Esophagus muscularis mucosa (tissue), 3 donors: ENCODE data around the gene PRKRA.

Experiments used
- POLR2AphosphoS5 ChIP-seq, 2 donors: sonication (generic); formaldehyde crosslinking; IDR thresholded peaks; one replicate each; pipeline ENCODE4 v1.6.1; 2017; ENCODE audit warnings: antibody characterized with exemption in 2 of 2
- TF ChIP-seq, protein P1 (sequence below), 3 experiments: fragments of 200-600 bp in 2 of 3; fragments of 450-650 bp in 1 of 3; sonication (generic) in 2 of 3; IDR thresholded peaks; one replicate each; pipeline ENCODE4 v1.5.1; 2017 to 2019; ENCODE audit warnings: antibody characterized with exemption in 3 of 3, mild to moderate bottlenecking in 2 of 3, moderate library complexity in 1 of 3

DNA sequence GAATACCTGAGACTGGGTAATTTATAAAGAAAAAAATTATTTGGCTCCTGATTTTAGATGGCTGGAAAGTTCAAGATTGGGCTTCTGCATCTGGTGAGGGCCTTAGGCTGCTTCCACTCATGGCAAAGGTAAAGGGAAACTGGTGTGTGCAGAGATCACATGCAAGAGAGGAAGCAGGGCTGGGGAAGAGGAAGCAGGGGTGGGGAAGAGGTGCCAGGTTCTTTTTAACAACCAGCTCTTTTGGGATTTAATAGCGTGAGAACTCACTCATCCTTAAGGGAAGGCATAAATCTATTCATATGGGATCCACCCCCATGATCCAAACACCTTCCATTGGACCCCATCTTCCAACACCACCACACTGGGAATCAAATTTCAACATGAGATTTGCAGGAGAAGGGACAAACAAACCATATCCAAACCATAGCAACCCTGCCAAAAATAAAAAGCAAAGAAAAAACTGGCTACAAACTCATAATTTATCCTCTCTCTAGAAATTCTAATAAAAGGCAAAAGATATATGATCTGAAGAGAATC lies 30.4 kb downstream of the PRKRA start:
- TF ChIP-seq, protein P1, sequence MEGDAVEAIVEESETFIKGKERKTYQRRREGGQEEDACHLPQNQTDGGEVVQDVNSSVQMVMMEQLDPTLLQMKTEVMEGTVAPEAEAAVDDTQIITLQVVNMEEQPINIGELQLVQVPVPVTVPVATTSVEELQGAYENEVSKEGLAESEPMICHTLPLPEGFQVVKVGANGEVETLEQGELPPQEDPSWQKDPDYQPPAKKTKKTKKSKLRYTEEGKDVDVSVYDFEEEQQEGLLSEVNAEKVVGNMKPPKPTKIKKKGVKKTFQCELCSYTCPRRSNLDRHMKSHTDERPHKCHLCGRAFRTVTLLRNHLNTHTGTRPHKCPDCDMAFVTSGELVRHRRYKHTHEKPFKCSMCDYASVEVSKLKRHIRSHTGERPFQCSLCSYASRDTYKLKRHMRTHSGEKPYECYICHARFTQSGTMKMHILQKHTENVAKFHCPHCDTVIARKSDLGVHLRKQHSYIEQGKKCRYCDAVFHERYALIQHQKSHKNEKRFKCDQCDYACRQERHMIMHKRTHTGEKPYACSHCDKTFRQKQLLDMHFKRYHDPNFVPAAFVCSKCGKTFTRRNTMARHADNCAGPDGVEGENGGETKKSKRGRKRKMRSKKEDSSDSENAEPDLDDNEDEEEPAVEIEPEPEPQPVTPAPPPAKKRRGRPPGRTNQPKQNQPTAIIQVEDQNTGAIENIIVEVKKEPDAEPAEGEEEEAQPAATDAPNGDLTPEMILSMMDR (IDR thresholded peaks at IDR 0.05), result no peak
- no peak for TF ChIP-seq POLR2AphosphoS5 (IDR thresholded peaks at IDR 0.05)
